ENCODE measurements around the gene SMIM27.

Gene SMIM27

GRCh38 chr9:32550562-32551275 is 1.4 kb upstream of the SMIM27 start:
- Histone ChIP-seq H2AFZ (ENCODE audit: low read length) (peak overlapping the region; percentile 56), H3K9me2 (replicated peaks; ENCODE audit: insufficient read depth, low read length) (no peaks in the 10 kb centered on the region), H3K79me2 (ENCODE audit: low read length) (peaks cover 82% of the 10 kb centered on the region), H3K4me2 (ENCODE audit: low read depth, low read length) (peak overlapping the region; percentile 93), H3K36me3 (replicated peaks; ENCODE audit: insufficient read depth, low read length) (no peaks in the 10 kb centered on the region), H3F3A (ENCODE audit: insufficient read depth, low read length) (peaks cover 18% of the 10 kb centered on the region), H3K4me1 (ENCODE audit: low read length) (peaks cover 17% of the 10 kb centered on the region), H3K27me3 (replicated peaks; ENCODE audit: insufficient read depth, low read length) (no peaks in the 10 kb centered on the region), H4K20me1 (ENCODE audit: insufficient read depth, low read length) (0 out of 2 replicates have a peak, but pooled peaks cover 4% of the 10 kb centered on the region), H3K9ac (ENCODE audit: low read length) (peak overlapping the region; percentile 82), H3K27ac (ENCODE audit: low read length) (peak overlapping the region; percentile 80; the same call in 1 of the 2 replicates), H3K4me3 (ENCODE audit: low read length) (peak overlapping the region; percentile 77), H3K9me3 (replicated peaks; ENCODE audit: insufficient read depth, low read length) (no peaks in the 10 kb centered on the region)
- TF ChIP-seq, protein P1, sequence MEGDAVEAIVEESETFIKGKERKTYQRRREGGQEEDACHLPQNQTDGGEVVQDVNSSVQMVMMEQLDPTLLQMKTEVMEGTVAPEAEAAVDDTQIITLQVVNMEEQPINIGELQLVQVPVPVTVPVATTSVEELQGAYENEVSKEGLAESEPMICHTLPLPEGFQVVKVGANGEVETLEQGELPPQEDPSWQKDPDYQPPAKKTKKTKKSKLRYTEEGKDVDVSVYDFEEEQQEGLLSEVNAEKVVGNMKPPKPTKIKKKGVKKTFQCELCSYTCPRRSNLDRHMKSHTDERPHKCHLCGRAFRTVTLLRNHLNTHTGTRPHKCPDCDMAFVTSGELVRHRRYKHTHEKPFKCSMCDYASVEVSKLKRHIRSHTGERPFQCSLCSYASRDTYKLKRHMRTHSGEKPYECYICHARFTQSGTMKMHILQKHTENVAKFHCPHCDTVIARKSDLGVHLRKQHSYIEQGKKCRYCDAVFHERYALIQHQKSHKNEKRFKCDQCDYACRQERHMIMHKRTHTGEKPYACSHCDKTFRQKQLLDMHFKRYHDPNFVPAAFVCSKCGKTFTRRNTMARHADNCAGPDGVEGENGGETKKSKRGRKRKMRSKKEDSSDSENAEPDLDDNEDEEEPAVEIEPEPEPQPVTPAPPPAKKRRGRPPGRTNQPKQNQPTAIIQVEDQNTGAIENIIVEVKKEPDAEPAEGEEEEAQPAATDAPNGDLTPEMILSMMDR (IDR thresholded peaks at IDR 0.05; ENCODE audit: low read length) = peak; percentile 23; the same call in 1 of the 2 replicates
- TF ChIP-seq EZH2phosphoT487 (IDR thresholded peaks at IDR 0.05; ENCODE audit: low read length) = no peak
- peak; percentile 91 for DNase-seq

DNA sequence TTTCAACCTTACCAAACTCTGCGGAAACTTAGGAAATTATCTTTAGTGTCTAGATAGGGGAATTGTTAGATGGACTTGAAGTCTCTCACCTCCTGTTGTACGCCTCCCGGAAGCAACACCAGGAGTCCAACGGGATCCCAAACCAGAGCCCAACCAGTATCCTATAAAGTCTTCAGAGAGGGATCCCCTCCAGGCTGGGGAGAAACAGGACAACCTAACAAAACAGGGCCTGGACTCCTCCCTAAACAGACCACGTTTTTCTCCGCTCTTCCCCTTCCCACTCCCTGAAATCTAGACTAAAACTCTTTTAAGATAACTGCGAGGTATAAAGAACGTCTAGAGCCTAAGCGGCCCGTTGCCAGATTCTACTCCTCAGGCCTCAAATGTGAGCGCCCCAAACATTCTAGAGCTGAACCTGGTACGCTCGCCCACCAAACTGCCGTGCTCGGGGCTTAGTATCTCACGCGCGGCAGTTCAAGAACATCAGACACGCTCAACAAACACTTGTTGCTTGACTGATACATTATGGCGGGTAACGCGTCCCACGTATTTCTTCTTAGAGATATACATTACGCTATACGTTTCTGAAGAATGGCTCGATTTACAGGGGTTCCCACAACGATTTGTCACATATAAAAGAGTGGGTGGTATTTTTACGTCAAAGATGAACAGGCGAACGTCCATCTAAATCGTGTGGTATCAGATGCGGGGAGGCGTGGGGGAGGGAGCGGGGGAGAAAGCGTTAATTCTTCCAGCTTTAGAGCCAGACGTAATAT is 663 bp upstream of the SMIM27 start:
- H3K9me2 ChIP-seq (replicated peaks; ENCODE audit: insufficient read depth, low read length) = no peaks in the 10 kb centered on the region
- H3K4me1 ChIP-seq (ENCODE audit: low read length) = peaks cover 17% of the 10 kb centered on the region
- peaks cover 18% of the 10 kb centered on the region for H3F3A ChIP-seq (ENCODE audit: insufficient read depth, low read length)
- H3K9me3 ChIP-seq (replicated peaks; ENCODE audit: insufficient read depth, low read length) = no peaks in the 10 kb centered on the region
- H2AFZ ChIP-seq (ENCODE audit: low read length) = peak overlapping the region; percentile 56
- H3K27ac ChIP-seq (ENCODE audit: low read length) = peak overlapping the region; percentile 80
- peaks cover 80% of the 10 kb centered on the region for H3K79me2 ChIP-seq (ENCODE audit: low read length)
- no peaks in the 10 kb centered on the region for H3K27me3 ChIP-seq (replicated peaks; ENCODE audit: insufficient read depth, low read length)
- peak overlapping the region; percentile 77 for H3K4me3 ChIP-seq (ENCODE audit: low read length)
- H3K9ac ChIP-seq (ENCODE audit: low read length) = peak overlapping the region; percentile 82
- H3K36me3 ChIP-seq (replicated peaks; ENCODE audit: insufficient read depth, low read length) = no peaks in the 10 kb centered on the region
- TF ChIP-seq EZH2phosphoT487 (IDR thresholded peaks at IDR 0.05; ENCODE audit: low read length) (no peak), EZH2 (optimal IDR thresholded peaks at IDR 0.05; ENCODE audit: low read depth, low read length) (no peak)
- TF ChIP-seq, protein P1 (IDR thresholded peaks at IDR 0.05; ENCODE audit: low read length) = no peak
- DNase-seq = peak; percentile 43
- H3K4me2 ChIP-seq (ENCODE audit: low read depth, low read length) = peak overlapping the region; percentile 93
- H4K20me1 ChIP-seq (ENCODE audit: insufficient read depth, low read length) = 0 out of 2 replicates have a peak, but pooled peaks cover 4% of the 10 kb centered on the region

- no peak overlapping the region for H3K9ac ChIP-seq (ENCODE audit: low read length)
- H3K4me2 ChIP-seq (ENCODE audit: low read depth, low read length) = no peak overlapping the region
Measured at GRCh38 chr9:32554107-32554506, 2.0 kb downstream of the SMIM27 start.

More at GRCh38 chr9:32554107-32554506, 2.0 kb downstream of the SMIM27 start:
- no peak overlapping the region for H3K4me3 ChIP-seq (ENCODE audit: low read length)
- H2AFZ ChIP-seq (ENCODE audit: low read length) = no peak overlapping the region
- H3K9me3 ChIP-seq (replicated peaks; ENCODE audit: insufficient read depth, low read length) = no peaks in the 10 kb centered on the region
- no peak for TF ChIP-seq EZH2phosphoT487 (IDR thresholded peaks at IDR 0.05; ENCODE audit: low read length)
- TF ChIP-seq, protein P1 (IDR thresholded peaks at IDR 0.05; ENCODE audit: low read length) = no peak
- no peak for TF ChIP-seq EZH2 (optimal IDR thresholded peaks at IDR 0.05; ENCODE audit: low read depth, low read length)
- peaks cover 18% of the 10 kb centered on the region for H3F3A ChIP-seq (ENCODE audit: insufficient read depth, low read length)
- H3K36me3 ChIP-seq (replicated peaks; ENCODE audit: insufficient read depth, low read length) = no peaks in the 10 kb centered on the region
- H3K79me2 ChIP-seq (ENCODE audit: low read length) = peaks cover 62% of the 10 kb centered on the region
- no peaks in the 10 kb centered on the region for H4K20me1 ChIP-seq (ENCODE audit: insufficient read depth, low read length)
- H3K27me3 ChIP-seq (replicated peaks; ENCODE audit: insufficient read depth, low read length) = no peaks in the 10 kb centered on the region
- no peak for DNase-seq
- peaks cover 17% of the 10 kb centered on the region for H3K4me1 ChIP-seq (ENCODE audit: low read length)
- no peak overlapping the region for H3K27ac ChIP-seq (ENCODE audit: low read length)
- no peaks in the 10 kb centered on the region for H3K9me2 ChIP-seq (replicated peaks; ENCODE audit: insufficient read depth, low read length)
